ENCODE data around the gene NT5DC1.

Gene NT5DC1

DNA sequence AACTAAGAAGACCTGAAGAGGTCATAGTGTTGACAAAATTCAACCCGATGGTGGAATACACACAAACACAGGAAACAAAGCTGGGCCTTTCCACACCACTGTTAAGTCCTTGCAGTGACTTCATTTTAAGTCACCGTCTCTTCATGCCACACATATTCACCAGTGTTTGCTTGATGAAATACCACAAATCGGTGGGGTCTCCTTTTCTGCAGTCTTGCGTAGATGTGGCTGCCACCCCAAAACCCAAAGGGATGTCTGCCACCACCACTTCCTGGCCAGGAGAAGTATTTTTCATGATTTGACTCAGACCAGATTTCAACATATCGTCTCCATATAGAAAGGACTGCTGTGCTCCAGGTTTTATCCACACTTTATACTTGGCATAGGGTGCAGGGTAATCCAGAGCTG is 36.3 kb downstream of the NT5DC1 start:
- DNase-seq (ENCODE audit: low spot score), result no peak

DNA sequence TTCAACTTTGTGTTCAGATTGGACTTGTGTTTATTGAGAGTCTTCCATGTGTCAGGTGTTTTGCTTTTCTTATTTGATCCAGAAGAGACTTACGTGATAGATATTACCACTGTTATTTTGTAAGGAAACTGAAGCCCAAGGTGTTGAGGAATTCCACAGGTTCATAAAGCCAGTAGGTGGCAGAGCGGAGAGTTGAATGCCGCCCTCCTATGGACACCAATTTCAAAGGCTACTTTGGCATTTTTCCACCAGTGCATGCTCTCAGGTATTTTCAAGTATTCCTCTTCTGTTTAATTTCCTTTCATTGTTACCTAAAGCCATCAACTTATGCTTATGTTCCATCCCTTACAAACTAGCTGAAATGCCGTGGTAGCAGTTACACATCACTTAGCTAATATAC is 39.3 kb downstream of the NT5DC1 start:
- no peak for DNase-seq (ENCODE audit: low spot score)

DNA sequence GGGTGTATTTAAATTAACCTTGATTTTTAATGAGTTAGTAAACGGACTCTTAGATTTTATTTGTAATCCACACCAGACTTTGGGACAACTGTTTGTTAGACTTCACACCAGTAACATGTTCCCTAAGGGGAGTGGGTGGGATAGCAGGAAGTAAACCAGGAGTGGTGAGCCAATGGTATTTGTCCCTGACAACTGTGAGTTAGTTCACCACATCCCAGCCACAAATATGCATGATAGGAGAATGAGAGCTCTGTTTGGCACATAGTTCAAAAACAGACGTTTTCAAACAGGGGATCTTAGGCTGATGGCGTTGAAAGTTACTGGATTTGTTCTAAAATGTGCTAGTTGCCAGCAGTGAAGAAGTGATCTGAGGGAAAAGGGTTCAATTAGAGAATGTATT is 44.0 kb downstream of the NT5DC1 start:
- no peak for DNase-seq (ENCODE audit: low spot score)

DNA sequence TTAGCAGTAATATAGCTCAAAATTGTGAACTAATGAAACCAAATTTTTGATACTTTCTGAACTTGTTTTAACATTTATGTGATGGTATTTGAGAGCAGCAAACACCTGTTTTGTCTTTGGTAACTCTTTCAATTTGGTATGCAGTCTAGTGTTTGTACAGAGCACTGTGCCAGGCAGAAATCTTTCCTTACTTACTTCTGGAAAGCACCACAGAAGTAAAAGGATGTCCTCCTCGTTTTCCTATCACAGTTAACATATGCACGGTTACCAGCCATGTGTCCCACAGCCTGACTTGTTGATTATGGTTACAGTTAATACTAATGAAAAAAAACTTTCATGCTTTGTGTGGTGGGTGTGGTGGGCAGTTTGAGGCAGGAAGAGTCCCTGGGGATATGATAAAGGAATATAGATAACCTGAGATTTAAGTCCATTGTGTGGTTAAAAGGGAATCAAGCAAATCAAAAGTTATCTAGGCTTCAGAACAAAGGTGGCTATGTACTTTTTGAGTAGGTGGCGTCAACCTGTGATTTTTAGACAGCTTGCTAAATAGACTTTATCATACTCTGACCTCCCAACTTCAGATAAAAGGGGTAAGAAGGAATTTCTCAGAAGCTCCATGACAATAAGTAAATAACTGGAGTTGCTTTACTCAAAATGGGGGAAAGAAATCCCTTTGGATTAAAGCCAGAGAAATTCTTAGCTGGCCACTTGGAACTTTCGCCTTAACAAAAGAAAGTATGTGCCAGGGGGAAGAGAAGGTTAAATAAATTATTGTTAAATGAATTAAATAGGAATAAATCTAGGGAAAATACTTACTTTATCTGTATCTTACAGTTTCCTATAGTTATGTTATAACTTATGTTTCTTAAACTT is 45.4 kb downstream of the NT5DC1 start:
- DNase-seq (ENCODE audit: low spot score), result no peak

DNA sequence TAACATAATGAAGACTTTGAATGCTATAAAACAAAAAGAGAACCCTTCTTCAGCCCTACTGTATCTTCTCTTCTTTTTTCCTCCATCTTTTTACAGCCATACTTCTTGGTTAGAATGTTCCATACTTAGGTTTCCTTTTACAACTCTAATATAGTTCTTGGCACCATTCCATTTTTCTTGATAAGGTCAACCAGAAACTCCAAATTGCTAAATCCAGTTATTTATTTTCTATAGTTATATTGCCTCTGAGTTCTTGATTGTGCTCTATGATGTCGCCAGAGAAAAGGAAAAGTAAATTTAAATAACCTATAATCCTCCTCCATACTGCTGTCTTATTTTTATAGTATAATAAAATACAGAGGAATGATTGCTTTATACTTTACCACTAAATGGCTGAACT is 52.0 kb downstream of the NT5DC1 start:
- DNase-seq (ENCODE audit: low spot score), result no peak

DNA sequence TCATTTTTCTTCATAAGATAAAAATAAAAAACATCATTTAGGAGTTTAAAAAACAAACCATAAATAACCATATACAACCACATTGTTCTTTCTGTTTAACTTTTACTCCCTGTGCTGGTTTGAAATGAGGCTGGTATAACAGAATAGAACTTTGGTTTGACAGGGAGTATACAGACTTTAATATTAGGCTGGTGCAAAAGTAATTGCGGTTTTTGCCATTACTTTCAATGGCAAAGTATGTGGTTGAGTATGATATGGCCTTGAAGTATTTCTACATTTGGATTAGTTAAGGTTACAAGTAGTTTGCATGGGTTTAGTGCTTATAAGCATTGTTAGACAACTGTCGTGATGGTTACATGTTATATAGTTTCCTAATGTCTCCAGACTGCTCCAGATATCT is 54.2 kb downstream of the NT5DC1 start:
- DNase-seq (ENCODE audit: low spot score), result no peak

DNA sequence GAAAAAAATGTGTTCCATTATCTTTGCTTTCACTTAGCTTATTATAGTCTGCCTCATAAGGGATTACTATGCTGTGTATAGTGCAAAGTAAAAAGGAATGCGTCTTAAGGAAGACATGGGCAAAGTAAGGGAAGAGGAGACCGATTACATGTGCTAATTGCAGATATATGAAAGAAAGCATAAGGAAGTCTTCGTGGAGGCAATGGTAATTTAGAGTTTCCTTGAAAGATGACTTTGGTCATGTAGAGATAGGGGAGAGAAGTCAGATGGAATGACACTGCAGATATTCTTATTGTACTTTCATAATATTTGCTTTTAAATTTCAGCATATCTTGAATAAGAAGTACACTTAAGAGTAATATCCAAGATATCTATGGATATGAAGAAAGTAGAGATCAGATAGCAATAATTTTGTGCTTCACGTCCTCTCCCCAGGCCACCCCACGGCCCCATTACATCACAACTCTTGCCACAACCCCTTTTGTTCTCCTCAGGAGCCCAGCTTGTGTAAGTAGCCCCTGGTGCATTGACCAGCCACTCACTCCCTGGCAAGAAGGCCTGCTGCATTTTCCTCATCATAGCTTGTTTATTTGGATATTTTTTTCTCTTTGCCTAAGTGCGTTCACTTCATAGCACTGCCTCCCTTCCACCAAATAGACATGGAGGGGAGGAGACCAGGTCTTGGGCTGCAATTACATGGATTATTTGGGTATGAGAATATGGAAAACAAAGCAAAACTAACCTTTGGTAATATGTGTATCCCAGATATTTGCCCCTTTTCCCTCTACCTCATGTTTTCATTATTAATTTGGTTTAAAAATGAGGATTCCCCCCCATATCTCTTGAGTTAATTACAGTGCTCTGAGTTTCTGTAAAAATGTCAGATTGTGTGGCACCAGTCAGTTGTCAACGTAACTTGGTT is 56.0 kb downstream of the NT5DC1 start:
- no peak for DNase-seq (ENCODE audit: low spot score)

DNA sequence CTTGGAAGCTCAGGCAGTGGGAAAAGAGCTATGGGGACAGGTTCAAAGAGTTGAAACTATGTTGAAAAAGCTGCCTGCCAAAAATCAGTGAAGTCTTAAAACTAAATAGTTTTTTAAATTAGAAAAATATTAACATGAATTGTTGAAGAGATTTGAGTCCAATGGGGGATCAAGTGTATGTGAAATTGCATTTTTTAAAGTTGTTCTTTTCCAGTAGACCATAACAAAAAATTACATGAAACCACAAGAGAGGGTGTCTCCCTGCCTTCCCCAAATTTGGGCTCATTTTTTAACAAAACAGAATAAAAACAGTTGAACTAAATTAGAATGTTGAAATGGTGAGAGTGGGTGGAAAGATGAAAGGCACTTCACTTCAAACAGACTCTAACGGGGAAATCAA is 56.7 kb downstream of the NT5DC1 start:
- no peak for DNase-seq (ENCODE audit: low spot score)

DNA sequence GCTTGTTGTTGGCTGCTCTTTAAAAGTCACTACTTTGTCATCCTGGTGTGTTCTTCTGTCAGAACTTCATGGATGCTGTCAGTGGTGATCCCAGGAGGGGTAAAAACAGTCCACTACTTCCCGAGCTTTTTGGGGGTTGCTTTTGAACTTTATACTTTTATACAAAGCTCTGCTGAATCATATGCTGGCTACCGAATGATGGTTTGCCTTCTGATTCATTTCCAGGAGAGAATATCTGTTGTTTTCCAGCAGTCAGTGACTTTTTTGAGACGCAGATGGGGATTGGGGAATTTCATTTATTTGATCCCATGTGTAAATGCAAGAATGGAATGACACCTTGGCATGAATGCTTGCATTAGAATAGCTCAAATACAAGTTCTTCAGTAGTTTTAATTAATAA is 58.0 kb downstream of the NT5DC1 start:
- DNase-seq (ENCODE audit: low spot score), result no peak

DNA sequence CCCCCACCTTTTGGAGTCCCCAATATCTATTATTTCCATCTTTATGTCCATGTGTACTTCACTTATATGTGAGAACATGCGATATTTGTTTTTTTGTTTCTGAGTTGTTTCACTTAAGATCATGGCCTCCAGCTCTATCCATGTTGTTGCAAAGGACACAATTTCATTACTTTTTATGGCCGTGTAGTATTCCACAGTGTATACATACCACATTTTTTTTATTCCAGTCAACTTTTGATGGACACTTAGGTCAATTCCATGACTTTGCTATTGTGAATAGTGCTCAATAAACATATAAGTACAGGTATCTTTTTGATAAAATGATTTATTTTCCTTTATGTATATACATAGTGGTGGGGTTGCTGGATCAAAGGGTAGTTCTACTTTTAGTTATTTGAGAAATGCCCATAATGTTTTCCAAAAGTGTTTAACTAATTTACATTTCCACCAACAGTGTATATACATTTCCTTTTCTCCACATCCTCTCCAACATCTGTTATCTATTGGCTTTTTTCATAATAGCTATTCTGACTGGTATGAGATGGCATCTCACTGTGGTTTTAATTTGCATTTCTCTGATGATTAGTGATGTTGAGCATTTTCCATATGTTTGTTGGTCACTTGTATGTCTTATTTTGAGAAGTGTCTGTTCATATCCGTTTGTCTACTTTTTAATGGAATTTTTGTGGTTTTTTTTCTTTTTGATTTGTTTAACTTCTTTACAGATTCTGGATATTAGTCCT is 59.3 kb downstream of the NT5DC1 start:
- no peak for DNase-seq (ENCODE audit: low spot score)

DNA sequence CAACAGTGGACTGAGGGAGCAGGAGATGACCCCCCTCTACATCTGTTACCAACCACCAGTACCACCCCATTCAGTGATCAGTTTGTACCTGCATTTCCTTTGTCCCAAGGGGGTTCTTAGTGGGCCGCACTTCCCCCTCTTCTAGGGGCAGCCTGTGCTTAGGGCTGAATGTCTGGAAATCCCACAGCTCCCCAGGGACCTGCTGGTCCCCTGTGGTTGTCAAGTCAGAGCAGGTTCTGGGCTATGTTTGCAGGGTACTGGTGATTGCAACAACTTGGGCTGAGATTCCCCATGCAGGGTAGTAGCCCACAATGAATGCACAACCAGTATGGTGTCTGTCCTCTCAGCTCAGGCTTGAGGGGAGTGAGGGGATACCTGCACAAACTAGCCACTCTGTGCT is 64.9 kb downstream of the NT5DC1 start:
- DNase-seq (ENCODE audit: low spot score), result no peak

DNA sequence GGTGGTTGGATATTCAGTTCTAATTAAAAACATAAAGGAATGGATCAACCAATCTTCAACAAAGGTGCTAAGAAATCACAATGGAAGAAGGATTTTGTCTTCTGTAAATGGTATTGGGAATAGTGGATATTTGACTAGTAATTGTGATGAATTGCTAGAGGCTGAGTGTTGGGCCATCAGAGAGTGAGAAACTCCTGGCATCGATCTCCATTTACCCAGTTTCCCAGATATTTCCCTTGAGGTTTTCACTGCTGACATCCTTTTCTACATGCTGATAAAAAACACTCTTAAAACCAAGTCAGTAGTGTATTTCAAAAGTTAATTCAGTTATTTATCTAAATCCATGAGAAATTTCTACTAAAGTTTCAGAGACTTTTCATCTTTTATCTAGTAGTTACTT is 65.7 kb downstream of the NT5DC1 start:
- DNase-seq (ENCODE audit: low spot score), result no peak

DNA sequence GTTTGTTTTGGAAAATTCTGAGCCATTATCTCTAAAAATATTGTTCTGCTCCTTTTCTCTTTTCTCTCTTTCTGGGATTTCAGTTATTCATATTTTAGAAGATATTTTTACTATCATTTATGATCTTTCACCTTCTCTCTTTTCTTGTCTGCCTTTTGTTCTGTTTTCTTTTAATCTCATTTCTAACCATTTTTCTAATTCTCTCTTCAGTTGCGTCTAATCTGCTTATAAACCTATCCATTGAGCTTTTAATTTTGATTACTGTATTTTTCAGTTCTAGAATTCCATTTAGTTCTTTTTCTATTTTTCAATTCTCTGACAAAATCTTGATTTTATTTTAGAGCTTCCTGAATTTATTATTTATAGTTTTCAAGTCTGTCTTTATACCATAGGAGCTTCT is 67.5 kb downstream of the NT5DC1 start:
- DNase-seq (ENCODE audit: low spot score), result no peak

DNA sequence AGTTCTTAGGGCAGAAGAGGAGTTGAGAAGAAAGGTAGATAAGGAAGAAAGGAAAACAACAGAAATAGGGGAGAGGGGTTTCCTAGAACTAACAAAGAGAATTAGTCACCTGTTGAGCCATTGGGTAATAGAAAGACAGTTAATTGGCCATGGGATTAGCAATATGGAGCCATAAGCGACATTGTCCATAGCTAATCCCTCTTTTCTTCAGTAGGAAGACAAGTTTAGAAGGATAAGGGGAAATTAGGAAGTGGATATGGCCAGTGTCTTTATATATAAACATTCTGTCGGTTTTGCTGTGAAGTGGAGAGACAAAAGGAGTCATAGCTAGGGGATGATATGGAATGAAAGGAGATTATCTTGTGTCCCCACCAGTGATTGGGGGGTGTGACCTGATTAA is 69.2 kb downstream of the NT5DC1 start:
- no peak for DNase-seq (ENCODE audit: low spot score)

DNA sequence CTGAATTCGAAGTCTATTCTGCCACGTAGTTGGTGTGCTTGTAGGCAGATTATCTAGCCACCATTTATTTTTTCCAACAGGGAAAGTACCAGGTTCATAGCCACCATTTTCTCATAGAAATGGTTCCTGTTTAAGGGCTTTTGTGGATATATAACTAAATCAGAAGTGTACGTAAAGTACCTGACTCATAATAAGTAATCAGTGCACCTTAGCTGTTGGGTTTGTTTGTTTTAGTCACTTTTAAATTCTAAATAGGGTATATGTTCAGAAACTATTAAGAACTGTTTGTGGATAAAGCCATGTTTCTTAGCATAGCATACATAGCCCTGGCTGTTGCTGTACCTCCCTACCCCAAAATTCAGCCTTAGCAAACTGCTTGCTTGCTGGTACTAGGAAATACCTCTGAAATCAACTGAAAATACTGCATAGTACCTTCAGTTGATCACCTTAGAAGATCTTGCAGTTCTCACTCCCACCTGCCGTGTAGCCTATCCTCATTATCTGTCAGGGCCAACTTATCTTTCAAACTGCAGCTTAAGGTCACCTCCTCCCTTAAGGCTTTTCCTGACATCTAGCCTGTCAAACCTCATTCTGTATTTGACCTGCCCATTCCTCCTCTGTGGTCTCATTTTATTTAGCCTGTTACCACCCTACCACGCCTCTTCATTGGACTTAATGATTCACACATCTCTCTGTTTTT is 69.9 kb downstream of the NT5DC1 start:
- DNase-seq (ENCODE audit: low spot score), result no peak

DNA sequence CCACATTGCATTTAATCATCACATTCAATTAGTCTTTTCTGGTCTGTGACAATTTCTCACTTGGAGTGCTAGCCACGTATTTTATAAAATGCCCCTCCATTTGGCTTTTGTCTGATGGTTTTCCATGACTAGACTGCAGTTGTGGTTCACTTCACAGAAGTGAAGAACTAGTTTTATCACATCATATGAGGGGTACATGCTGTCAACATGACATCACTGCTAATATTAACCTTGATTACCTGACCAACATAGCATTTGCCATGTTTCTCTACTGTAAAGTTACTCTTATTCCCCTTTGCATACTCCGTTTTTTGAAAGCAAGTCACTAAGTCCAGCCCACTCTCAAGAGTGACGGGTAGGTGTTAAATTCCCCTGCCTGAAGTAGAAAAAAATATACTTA is 73.3 kb downstream of the NT5DC1 start:
- DNase-seq (ENCODE audit: low spot score), result no peak

DNA sequence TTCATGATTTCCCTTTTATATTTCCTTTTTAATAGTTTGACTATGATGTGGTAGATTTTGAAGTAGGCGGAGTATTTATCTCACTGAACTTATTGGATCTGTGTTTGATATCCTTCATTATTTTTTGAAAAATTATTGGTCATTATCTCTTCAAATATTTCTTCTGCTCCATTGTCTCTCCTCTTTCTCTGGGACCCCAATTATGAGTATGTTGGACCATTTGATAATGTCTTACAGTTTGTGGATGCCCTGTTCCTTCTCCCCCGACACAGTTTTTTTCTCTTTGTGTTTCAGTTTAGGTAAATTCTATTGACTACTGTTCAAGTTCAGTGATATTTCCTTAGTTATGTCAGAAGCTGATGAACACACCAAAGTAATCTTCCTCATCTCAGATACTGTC is 74.7 kb downstream of the NT5DC1 start:
- DNase-seq (ENCODE audit: low spot score), result no peak

DNA sequence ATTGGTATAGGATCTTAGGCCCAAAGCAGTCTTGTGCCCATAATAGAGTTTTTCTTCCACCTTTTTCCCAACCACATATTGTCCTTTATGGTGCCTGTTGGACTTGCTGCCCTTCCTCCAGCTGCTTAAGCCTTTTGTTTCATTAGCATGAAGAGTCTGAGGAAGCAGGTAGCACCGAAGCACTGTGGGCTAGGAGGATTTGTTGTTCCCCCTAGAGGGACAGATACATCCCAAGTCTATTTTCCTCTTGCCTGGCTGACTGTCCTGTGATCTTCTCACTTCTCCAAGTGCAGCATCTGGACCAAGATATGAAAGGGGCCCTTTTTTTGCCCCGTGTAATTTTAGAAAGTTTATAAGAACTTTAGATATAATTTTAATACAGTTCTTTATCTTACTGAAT is 75.9 kb downstream of the NT5DC1 start:
- no peak for DNase-seq (ENCODE audit: low spot score)

DNA sequence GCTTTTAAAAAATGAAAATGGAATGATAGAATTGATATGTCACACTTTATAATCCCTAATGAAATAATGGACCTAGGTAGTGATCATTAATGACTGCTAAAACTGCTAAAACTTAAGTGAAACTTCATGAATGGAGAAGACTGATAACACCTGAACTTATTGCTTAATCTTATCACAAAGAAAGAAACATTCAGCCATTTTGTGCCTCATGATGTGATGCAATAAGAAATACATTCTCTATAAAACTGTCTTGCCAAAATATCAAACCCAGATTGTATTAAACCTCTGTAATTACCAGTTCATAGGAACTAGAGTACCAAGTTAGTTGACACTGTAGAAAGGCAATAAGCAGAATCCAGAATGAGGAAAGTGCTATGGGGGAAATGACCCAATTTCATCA is 79.7 kb downstream of the NT5DC1 start:
- DNase-seq (ENCODE audit: low spot score), result no peak

DNA sequence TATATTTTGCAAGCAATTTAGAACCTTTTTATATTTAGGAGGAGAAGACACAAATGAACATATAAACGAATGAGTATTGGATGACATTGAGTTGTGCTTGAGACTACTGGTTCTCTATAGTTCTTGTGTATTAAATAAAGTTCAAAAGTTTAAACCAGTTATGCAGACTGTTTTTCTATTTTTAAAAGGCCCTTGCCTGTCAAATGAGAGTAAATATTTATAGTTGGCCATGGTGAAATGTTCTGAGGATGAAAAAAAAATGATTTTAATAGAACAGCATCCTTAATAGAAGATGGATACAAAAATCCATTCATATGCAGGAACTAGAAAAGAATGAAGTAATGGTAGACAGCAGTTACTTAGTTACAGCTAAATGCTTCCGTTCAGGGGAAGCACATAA is 88.8 kb downstream of the NT5DC1 start:
- no peak for DNase-seq (ENCODE audit: low spot score)

DNA sequence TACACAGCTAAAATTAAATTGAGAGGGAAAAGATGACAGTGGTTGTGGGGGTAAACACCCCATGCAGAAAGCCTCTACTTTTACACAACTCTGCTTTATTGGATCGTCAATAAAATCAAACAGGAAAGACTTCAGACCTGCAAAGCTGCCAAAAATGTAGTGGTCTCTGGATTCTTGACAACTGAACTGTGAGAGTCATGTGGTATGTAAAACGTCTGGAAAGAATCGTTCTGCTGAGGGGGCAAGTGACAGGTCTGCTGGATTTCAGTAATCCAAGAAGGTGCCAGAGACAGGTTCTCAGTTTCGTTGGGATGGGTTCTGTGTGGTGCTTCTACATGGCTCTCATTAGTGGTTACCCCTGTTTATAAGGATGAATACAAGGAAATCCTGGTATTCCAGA is 89.9 kb downstream of the NT5DC1 start:
- no peak for DNase-seq (ENCODE audit: low spot score)

DNA sequence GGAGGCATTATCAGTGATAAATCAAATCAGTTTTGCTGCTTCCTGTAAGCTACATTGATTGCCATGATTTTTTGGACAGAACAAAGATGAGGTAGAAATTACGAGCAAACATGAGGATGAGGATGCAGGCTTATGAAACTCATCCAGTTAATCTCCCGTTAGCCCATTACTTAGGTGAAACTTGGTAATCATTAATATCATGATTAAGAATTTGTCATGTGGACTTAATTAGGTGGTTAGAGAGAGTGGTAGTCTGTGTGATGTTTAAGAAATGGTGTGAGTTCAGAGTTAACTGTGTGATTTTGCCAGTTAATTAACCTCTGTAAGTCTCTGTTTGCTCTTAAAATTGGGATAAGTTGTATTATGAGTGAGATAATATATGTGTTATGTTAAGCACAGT is 91.2 kb downstream of the NT5DC1 start:
- no peak for DNase-seq (ENCODE audit: low spot score)
